ENCODE data around the gene ATP13A1.
A peak's percentile ranks its signal among the peaks of the same experiment; 100 is the strongest.

ATP13A1 gene

DNA sequence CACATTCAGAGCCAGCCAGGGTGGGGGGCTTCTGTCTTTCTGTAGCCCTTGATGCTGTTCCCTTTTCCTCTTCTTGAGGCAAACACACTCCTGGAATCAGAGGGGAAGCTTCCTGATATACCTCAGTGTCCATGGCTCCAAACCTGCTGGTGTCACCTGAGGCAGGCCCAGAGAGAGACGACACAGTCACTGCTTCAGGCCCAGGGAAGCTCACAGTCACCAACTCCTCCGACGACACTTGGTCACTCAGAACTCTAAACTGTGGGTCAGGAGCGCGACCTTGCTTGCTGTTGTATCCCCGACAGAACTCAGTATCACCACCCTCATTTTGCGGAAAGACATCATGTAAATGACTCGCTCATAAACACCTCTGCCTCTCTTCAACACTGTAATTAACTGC is 1.1 kb downstream of the ATP13A1 start:
- no peak for DNase-seq

GRCh38 chr19:19661675-19662251 is 1.7 kb downstream of the ATP13A1 start:
- no peak for DNase-seq

- no peak for DNase-seq
Measured at GRCh38 chr19:19661141-19661674, 2.3 kb downstream of the ATP13A1 start.

DNA sequence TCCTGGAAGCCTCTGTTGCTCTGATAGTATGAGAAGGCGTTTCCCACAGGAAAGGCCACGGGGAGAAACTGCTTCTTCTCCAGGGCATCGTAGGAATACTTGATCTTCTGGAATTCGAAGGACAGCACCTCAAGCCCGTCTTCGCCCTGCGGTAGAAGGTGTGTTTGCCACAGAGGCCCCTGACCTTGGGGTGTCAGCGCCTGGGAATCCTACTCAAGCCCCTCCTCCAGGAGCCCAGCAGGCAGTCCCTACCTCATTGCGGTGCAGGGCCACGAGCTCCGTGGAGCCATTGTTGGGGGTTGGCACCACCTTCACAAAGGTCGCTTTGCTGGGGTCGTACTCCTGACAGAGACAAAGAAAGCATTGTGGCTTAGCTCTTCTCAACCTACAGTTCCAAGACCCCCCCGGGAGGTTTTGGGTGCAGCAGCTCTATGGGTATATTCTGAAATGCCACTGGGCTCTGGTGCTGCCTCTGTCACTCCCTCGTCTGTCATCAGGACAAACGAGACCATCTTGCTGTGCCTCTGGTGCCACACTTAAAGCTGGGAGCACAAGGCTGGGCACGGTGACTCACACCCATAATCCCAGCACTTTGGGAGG is 3.7 kb downstream of the ATP13A1 start:
- no peak for DNase-seq

DNA sequence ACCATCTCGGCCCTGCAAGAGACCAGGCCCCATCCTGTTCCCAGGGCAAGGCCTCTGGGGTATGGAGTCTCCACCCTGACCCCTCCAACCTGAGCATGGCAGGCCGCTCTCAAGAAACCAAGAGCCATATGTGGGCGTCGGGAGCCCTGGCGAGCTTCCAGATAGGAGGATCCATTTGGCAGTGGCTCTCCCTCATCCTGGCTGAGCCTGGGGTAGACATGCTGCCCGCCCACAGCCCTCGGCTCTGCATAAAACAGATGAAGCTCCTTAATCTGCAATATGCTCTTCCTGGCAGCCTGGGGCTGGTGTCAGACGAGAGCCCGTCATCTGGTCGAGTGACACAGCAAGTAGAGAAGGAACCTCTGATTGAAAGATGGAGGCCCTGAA is 6.1 kb downstream of the ATP13A1 start:
- DNase-seq, result peak; percentile 93

DNA sequence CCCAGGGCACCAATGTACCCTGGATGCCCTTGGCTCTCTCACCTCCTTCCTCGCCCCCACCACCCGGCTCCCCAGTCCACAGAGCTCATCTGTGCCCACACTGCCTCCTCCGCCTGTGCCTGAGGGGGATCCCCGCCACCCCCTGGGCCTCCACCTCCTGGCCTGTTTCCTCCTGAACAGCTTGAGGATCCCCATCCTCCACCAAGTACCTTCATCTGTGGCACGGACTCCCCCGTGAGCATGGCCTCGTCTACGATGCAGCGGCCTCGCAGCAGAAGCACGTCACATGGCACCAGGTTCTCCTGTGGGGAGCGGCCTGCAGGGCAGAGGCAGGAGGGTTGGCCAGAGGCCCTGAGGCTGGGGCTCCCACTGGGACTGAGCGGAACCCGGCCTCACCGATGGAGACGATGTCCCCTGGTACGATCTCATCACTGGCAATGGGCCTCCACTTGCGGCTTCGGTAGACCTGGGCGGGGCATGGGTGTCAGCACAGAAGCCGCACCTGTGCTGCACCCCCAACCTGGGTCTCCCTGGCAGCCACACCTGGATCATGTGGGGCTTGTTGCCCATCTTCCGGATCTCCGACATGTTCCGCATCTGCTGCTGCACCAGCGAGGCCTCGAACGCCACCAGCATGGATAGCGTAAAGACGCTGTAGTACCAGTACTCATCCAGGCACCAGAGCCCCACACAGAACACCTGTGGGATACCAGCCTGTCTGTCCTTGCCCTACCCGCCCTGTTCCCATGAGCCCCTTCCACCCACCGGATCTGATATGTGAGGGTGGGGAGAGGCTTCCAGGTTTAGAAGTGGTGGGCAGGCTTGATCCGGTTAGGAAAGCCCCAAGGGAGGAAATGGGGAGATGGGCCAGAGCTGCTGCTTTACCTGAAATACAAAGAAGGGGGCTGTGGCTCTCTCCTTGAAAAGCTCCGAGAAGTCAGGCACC is 6.8 kb downstream of the ATP13A1 start:
- no peak for DNase-seq

GRCh38 chr19:19655641-19656343 is 7.7 kb downstream of the ATP13A1 start:
- DNase-seq, result no peak

- no peak for DNase-seq
Measured at GRCh38 chr19:19655051-19655594, 8.4 kb downstream of the ATP13A1 start.

- DNase-seq, result no peak
Measured at GRCh38 chr19:19654441-19654840, 9.0 kb downstream of the ATP13A1 start.

DNA sequence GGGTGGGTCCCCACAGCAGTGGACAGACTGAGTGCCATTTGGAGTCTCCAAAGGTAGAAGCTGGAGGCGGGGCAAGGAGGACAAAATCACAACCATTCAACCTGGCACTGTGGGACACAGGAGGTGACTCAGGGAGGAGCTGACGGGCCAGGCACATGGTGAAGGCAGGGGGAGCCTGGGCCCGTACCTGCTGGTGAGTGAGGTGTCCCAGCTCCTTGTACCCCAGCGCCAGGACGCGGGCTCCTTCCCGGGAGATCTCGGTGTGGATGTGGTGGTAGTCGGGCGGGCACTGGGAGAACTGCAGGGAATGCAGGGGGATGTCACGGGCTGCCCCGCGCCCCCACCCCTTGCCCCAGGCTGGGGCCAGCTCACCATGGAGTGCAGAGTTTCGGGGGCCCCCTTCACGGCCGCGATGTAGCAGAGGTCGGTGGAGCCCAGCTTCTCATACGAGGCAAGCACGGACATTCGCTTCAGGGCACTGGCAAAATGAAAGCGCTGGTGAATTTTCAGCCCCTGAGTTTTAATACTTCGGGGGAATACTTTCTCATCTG is 9.8 kb downstream of the ATP13A1 start:
- DNase-seq, result no peak

DNA sequence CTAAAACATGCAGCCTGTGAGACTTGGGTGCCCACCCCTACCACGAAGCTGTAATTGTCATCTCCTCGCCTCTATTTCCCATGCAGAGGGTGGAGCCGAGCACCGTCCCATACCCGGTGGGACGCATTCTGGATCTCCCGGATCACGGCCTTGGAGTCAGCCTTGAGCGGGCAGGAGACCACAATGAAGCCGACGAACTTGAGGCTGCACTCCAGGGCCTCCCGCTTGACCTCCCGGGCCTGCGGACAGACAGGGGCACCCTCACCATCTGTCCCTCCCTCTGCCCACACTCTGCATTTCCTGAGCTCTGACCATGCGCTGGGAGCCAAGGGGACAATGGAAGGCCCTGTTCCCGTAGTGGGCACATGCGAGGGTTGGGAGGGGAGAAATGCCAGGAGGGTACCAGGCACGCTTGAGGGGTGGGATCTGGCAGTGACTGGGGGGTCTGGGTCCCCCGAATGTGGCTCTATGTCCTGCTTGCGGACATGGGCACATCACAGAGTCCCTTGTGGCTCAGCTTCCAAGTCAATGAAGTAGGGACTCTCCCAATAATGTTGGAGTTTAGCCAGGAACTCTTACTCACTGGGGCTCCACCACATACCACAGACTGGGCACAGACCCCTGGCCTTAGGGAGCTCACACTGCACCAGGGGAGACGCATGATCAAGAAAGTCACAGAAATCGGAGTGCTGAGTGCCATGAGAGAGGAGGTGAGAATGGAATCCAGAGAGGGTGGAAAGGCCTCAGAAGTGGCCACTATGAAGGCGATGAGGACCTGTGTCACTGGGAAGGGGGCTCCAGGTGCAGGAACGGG is 10.8 kb downstream of the ATP13A1 start:
- DNase-seq, result no peak

DNA sequence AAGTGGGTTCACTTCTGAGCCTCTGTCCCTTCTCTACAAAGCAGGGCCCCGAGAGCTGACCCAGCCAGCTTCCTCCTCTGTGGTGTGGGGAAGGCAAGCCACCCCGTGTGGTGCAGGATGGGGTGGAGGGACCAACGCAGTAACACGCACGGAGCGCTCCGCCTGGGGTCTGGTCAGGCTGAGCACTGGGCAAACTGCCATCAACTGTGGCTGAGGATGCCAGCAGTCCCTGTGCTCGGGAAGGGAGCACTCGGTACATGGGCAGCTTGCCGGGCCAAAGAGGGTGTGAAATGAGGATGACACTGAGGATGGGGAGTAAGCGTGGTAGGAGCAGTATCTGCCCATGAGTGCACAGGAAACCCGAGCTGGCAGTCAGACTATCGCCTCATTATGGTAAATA is 12.4 kb downstream of the ATP13A1 start:
- DNase-seq, result no peak

DNA sequence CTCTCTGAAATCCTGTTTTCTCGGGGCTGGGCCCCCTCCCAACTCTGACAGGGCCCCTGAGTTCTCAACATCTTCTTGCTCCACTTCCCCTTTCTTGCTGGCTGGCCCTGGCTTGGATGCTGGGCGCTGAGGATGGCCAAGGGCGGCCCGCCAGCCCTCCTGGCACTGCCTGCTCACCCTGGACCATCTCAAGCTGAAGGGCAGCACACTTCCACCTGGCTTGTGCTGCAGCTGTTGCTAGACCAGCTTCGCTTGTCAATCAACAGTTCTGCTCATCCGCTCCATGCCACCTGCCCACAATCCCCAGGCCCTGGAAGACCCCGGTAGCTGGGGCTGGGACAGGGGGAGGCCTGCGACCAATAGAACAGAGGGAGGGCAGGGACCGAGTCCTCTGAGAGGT is 13.1 kb downstream of the ATP13A1 start:
- no peak for DNase-seq

DNA sequence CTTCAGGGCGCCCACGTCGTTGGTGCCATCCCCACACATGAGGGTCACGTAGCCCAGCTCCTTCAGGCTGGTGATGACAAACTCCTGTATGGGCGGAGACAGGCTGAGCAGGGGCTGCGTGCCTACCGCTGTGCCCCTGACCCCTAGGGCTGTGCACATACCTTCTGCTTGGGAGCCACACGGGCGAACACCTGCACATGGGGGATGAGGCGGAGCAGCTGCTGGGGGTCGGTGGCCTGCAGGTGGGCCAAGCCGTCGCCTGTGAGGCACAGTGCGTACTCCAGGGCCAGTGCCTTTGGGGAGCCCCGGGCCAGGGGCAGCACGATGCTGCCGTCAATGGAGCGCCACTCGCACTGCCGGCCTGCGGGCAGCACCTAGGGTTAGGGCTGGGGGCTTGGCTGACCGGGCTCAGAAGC is 13.9 kb downstream of the ATP13A1 start:
- DNase-seq, result no peak

DNA sequence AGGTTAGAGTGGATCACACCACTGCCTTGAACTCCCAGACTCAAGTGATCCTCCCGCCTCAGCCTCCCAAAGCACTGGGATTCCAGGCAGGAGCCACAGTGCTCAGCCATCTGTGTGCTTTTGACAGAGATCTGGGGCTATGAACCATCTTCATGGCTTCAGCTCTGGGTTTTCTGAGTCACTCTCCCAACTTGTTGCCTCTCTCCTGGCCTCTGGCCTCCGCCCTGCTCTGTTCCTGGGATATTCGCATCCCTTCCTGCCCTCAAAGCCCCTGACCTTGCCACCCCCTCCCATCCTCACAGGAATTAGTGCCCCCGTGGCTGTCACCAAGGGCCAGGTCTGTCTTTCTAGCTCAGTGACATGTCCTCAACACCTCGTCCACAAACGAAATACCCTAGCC is 14.3 kb downstream of the ATP13A1 start:
- DNase-seq, result no peak

DNA sequence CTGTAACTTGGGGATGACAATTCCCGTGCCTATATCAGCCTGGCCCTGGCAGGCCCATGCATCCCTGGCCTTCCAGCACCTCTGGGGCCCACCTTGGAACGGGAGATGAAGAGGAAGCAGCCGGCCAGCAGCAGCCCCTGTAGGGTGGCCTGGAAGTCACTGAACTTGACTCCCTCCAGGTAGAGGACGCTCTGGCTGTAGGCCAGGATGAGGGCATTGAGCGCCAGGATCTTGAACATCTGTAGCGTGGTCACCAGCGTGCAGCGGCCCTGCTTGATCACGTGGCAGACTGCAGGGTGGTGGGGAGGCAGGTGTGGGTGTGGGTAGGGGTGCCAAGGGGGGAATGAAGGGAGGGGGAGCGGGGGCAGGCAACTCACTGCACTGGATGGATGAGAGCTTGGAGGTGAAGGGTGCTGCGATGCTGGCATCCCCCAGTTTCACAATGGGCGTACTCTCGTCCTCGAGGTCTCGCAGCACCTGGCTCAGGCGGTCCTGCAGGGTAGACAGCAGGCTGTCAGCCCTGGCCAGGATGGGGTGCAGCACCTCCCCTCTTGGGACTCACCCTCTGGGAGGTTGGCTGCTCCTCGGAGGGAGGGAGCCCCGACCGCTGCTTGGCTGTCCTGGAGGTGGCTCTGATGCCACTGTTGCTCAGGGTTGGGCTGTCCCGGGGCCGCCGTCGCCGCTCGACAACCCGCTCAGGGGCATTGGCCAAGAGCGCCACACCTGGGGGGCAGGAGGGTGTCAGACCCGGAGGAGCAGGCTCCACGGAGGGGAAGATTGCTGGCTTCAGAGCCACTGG is 16.2 kb downstream of the ATP13A1 start:
- no peak for DNase-seq

DNA sequence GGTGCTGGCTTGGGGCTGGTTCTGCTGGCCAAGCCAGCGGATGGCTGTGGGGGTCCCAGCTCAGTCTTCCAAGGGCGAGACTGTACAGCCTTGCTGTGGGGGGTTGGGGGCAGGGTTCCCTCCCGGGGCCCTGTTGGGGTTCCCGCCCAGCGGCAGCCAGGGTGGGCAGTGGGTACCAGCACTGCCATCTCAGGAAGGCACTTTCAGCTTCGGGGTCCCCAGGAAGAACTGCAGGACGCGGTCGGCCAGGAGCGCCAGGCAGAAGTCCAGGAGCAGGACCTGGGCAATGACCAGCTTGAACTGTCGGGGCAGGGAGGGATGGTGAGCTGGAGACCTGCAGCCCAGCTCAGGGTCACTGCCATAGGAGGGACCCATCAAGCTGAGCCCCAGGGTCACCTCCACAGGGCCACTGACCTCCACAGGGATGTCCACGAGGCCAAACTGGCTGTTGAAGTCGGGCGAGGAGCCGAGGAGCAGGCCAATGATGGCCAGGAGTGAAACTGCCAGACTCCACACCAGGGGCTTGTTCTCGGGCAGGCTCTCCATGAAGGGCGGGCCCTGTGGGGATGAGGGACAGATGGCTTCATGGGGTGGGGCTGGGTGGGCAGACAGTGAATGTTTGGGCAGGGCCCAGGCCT is 18.1 kb downstream of the ATP13A1 start:
- DNase-seq, result no peak

DNA sequence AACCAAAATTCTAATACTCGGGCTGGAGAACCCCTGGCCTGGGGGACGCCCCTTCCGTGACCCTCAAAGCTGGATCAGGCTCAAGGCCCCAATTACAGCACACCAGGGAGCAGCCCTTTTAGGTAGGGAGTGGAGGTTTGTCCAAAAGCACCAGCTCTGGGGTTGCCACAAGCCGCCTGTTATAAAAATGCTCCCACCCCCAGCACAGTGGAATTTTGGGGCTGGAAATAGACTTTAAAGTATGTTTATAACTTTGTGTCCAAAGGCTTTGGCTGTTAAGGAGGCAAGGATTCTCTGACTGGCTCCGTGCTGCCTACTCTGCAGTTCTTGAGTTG is 19.5 kb downstream of the ATP13A1 start:
- DNase-seq, result no peak

- DNase-seq, result no peak
Measured at GRCh38 chr19:19643158-19644053, 20.1 kb downstream of the ATP13A1 start, which contains the start of gene GMIP. TSS of gene GMIP (minus strand) at chr19:19643657. CDS start at chr19:19643529, 128 bp downstream.
